Stimulated activated CD8-positive, alpha-beta memory T cell treated with anti-CD3 and anti-CD28 coated beads, Interleukin-2, amount 100 ng/mL, for 1 hour (primary cell): Measurements from ENCODE around the gene DISC1.

Experiments
- DNase-seq, 2 donors: peaks; one replicate each; pipeline ENCODE4 v3.0.0-alpha.2; 2020; ENCODE audit warnings: low read depth in 2 of 2

Gene DISC1

DNA sequence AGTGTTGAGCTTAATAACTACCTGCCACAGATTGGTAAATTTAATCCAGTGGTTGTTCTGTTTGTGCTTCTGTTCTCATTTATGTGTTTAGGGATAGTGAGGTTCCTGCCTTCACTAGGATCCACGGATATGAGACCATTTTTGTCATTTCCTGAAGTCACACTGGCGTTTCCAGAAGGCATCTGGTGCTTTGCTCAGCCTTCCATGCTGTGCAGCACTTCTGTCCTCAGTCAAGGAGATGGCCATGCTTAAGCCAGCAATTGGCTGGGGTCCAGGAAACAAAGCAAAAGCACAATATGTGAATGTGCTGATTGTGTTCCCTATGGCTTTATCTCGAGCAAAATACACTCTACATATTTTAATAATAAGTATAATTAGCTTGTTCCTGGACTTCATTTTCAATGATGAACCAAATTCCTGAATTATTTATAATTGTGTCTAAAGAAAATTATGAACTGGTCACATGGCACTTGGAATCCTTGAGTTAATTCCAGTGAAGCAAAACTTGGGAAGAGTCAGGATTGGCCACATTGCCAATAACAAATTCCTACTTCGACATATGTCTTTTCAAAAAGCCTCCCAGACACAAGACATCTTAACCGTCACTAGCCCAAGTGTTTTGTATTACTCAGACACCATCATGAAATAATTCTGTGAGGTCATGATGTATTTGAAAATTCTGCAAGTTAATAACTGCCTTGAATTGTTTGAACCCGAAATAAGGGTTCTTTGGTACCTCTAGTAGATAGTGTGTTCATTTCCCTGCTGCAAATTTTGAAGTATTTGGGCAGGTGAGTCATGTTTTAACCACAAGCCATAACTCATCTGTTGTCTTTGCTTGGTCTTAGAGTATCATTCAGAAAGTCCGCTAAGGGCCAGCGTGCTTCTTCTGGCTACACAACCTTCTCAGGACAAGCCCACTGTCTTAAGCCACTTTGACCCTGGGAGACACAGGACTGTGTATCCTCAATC lies 412.4 kb downstream of the DISC1 start:
- no peak for DNase-seq

GRCh38 chr1:232040260-232040659 lies 413.7 kb downstream of the DISC1 start:
- no peak for DNase-seq

- DNase-seq, result no peak
Observed at GRCh38 chr1:232044728-232045127, 418.1 kb downstream of the DISC1 start.

DNA sequence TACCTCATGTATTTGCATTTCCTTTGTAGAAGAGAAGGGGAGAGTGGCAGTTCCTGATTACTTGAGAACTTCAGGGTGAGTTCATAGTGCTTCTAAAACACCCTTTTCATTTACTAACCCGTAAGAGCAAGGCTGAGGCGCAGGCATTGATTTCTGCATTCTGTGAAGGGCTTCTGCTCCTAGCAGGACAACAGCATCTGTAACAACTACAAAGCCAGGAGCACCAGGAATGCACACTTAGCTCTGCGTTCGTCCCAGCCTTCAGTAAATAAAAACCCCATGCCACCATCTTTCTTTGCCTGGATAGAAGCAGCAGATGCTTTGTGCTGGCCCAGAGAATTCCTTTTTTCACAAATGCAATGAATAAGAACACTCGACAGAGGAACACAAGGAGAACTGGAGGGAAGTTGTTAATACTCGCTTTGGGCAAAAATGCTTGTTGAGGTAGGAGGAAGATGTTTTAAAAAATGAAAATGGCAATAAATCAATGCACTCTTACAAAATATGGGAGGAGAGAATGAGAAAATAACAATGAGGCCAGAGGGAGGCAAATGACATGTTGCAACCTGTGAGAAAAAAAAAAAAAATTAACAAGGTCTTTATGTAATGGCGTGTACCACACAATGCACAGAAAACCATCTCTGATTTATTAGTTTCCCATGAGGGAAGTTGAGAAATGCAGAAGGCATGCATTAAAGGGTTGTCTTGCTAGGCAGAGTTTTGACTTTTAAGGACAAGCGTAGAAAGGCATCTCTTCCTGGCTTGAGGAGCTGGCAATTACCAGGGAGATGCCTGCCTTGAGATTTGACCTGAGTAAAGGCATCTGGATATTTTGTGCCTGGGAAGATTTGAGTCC lies 418.8 kb downstream of the DISC1 start:
- no peak for DNase-seq

GRCh38 chr1:232046451-232047306 lies 420.1 kb downstream of the DISC1 start:
- DNase-seq, result no peak

DNA sequence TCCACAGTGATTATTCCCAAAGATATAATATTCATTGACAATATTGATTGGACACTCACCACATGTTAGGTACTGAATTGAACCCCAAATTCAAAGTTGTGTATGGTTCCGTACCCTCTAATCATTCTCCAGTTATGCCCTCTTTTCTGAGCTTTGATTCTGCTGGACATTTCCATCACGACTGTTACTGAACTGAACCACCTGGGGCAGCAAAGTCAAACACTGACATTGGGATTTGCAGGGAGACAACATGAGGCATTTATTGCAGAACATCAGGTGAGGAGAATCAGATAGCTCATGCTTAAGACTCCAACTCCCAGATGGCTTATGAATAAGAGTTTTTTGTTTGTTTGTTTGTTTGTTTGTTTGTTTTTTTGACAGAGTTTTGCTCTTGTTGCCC lies 420.9 kb downstream of the DISC1 start:
- DNase-seq, result no peak

GRCh38 chr1:232048481-232048880 lies 421.9 kb downstream of the DISC1 start:
- DNase-seq, result no peak

GRCh38 chr1:232049335-232049734 lies 422.7 kb downstream of the DISC1 start:
- DNase-seq, result no peak

DNA sequence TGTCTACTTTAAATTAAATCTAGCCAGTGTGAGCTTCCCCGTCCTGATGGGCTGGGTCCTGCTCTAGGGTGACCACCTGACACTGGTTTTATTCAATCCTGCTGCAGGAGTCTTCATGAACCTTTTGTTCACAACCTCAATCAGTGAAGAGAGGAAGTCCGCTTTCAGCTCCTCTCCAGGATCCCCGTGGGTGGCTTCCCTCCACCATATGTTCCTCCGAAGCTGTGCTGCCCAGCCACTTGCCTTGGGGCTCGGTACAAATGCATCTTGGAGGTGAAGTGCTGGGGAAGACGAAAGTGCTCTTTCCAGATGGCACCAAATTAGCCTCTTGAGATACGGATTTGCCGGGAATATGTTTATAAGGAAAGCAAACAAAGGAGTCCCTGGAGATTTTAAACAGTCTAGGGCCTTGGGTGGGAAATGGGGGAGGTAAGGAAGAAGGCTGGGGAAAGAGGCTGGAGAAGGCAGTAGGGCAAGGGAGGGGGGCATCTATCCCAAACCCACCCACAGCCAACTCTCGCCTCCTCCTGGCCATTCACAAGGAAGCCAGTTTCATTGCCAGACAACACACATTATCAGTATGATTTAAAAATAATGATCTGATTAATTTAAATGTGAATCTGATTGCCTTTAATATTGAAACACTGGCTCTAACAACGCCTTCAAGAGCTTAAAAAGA lies 430.8 kb downstream of the DISC1 start:
- DNase-seq, result no peak

- DNase-seq, result no peak
Observed at GRCh38 chr1:232057896-232058274, 431.3 kb downstream of the DISC1 start.

- no peak for DNase-seq
Observed at GRCh38 chr1:232059726-232060374, 433.3 kb downstream of the DISC1 start.

DNA sequence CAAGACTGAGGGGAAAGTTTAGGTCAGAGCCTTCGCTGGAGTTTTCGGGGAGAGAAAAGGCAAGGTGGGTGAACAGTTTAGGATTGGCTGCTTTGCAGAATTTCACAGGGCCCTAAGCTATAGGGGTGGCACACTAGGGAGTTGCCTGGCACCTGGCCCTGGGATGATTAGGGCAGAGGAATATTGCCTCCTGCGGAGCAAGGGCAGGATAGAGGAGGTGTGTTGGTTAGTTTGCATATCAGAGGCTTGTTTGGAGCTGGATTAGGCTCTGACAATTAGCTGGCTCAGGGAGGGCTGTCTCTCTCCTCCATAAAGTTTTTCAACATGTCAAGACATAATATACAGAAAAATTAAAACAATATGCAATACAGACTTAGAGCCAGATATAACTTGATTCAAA lies 436.4 kb downstream of the DISC1 start:
- no peak for DNase-seq

DNA sequence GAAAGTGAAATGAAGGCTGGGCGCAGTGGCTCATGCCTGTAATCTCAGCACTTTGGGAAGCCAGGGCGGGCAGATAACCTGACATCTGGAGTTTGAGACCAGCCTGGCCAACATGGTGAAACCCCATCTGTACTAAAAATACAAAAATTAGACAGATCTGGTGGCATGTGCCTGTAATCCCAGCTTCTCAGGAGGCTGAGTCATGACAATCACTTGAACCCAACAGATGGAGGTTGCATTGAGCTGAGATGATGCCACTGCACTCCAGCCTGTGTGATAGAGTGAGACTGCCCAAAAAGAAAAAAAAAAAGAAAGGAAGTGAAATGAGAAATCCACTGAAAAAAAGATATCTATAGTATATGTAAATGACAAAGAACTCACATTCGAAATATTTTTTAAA lies 439.9 kb downstream of the DISC1 start:
- no peak for DNase-seq

- DNase-seq, result no peak
Observed at GRCh38 chr1:232074265-232074664, 447.7 kb downstream of the DISC1 start.

- DNase-seq, result no peak
Observed at GRCh38 chr1:232077809-232078208, 451.2 kb downstream of the DISC1 start.

DNA sequence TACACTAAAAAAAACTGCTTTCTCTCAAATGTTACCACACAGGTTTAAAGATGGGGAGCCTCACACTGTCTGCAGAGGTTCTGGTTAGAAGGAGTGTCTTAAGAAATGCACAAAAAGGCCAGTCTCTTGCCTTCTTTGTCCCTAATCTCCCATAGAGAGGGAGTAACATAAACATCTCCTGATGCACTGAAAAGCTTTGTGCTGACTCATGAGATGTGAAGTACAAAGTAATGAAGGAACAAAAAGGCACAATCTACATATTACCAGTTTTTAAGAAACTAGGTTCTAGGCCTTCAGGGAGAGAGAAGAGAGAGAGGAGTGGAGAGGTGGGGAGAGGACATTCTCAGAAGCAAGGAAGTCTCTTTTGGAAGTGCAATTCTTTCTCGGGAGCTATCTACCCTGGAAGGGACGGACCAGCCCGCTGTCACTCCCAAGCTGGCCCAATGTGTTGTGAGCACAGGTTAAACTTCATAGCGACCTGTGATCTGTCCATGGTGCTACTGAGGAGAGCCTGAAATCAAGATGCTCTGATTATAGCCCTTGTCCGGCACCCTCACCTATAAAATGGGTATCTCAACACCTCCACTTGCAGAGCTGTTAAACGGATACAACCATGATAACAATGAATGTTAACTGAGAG lies 458.1 kb downstream of the DISC1 start:
- DNase-seq, result no peak

DNA sequence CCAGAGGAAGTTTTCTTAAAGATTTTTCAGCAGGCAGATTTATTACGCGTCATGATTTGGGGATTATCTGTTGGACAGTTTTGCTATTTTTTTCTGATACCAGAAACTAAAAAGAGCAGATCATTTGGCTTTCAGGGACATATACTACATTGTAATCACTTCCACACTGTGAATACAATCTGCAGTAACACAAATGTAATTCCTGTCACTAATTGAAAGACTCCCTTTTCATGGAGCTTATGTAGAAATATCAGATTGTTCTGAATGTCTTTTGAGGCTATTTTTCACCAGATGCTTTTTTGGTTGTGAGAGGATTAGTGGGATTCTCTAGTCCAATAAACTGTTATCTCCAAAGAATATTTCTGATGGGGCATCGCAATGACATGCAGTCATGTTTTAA lies 464.2 kb downstream of the DISC1 start:
- DNase-seq, result no peak
